Measurements from ENCODE around the gene SCUBE3. TPM values are rescaled to one million over a fixed set of nuclear protein-coding genes. Genes with fewer than 3 reads are reported as not detected.
A peak's percentile ranks its signal among the peaks of the same experiment; 100 is the strongest.

Gene SCUBE3
- total and polyA plus RNA-seq, 9 of the 15 experiments (the other 6 are each of a cell fraction or from before 2014, with no cell fraction given): 0.01 to 0.11 TPM; not detected in 7

GRCh38 chr6:35259948-35260590, 46.3 kb downstream of the SCUBE3 start (continued):
- TF ChIP-seq, protein P1, sequence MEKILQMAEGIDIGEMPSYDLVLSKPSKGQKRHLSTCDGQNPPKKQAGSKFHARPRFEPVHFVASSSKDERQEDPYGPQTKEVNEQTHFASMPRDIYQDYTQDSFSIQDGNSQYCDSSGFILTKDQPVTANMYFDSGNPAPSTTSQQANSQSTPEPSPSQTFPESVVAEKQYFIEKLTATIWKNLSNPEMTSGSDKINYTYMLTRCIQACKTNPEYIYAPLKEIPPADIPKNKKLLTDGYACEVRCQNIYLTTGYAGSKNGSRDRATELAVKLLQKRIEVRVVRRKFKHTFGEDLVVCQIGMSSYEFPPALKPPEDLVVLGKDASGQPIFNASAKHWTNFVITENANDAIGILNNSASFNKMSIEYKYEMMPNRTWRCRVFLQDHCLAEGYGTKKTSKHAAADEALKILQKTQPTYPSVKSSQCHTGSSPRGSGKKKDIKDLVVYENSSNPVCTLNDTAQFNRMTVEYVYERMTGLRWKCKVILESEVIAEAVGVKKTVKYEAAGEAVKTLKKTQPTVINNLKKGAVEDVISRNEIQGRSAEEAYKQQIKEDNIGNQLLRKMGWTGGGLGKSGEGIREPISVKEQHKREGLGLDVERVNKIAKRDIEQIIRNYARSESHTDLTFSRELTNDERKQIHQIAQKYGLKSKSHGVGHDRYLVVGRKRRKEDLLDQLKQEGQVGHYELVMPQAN (IDR thresholded peaks at IDR 0.05; ENCODE audit: borderline replicate concordance): 0 out of 2 replicates have a peak, but pooled peaks have one; percentile 66
- no peak for TF ChIP-seq ZKSCAN1 (IDR thresholded peaks at IDR 0.05; ENCODE audit: low read depth, low read length)
- peak; percentile 34; the same call in 1 of the 2 replicates for TF ChIP-seq ZNF740 (CRISPR knock-in tag; IDR thresholded peaks at IDR 0.05)
- TF ChIP-seq ZNF740 (tag; IDR thresholded peaks at IDR 0.05): no peak; a peak in 1 of 4 replicates
- no peak for TF ChIP-seq DDX20 (tag; IDR thresholded peaks at IDR 0.05; ENCODE audit: low read depth)
- TF ChIP-seq TCF7L2 (IDR thresholded peaks at IDR 0.05; ENCODE audit: low read depth, low read length): no peak
- no peak for TF ChIP-seq ASH1L (IDR thresholded peaks at IDR 0.05; ENCODE audit: borderline replicate concordance, low read depth, partially characterized antibody)
- TF ChIP-seq MEIS2 (IDR thresholded peaks at IDR 0.05; ENCODE audit: partially characterized antibody): peak; percentile 65
- TF ChIP-seq ESRRA (IDR thresholded peaks at IDR 0.05; ENCODE audit: borderline replicate concordance, low read depth): peak; percentile 75
- TF ChIP-seq ZNF717 (CRISPR knock-in tag; IDR thresholded peaks at IDR 0.05): no peak
- TF ChIP-seq ZC3H4 (CRISPR knock-in tag; IDR thresholded peaks at IDR 0.05; ENCODE audit: borderline replicate concordance): no peak
- TF ChIP-seq POLR2B (IDR thresholded peaks at IDR 0.05; ENCODE audit: low read depth, partially characterized antibody): peak; percentile 42
- TF ChIP-seq, protein P2, sequence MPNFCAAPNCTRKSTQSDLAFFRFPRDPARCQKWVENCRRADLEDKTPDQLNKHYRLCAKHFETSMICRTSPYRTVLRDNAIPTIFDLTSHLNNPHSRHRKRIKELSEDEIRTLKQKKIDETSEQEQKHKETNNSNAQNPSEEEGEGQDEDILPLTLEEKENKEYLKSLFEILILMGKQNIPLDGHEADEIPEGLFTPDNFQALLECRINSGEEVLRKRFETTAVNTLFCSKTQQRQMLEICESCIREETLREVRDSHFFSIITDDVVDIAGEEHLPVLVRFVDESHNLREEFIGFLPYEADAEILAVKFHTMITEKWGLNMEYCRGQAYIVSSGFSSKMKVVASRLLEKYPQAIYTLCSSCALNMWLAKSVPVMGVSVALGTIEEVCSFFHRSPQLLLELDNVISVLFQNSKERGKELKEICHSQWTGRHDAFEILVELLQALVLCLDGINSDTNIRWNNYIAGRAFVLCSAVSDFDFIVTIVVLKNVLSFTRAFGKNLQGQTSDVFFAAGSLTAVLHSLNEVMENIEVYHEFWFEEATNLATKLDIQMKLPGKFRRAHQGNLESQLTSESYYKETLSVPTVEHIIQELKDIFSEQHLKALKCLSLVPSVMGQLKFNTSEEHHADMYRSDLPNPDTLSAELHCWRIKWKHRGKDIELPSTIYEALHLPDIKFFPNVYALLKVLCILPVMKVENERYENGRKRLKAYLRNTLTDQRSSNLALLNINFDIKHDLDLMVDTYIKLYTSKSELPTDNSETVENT (CRISPR knock-in tag; IDR thresholded peaks at IDR 0.05): no peak
- no peak for TF ChIP-seq BACH1 (tag; IDR thresholded peaks at IDR 0.05)
- TF ChIP-seq NR3C1 (CRISPR knock-in tag; IDR thresholded peaks at IDR 0.05): no peak
- TF ChIP-seq ZNF217 (CRISPR knock-in tag; IDR thresholded peaks at IDR 0.05): no peak
- TF ChIP-seq MECOM (CRISPR knock-in tag; IDR thresholded peaks at IDR 0.05): no peak
- TF ChIP-seq, protein P3, sequence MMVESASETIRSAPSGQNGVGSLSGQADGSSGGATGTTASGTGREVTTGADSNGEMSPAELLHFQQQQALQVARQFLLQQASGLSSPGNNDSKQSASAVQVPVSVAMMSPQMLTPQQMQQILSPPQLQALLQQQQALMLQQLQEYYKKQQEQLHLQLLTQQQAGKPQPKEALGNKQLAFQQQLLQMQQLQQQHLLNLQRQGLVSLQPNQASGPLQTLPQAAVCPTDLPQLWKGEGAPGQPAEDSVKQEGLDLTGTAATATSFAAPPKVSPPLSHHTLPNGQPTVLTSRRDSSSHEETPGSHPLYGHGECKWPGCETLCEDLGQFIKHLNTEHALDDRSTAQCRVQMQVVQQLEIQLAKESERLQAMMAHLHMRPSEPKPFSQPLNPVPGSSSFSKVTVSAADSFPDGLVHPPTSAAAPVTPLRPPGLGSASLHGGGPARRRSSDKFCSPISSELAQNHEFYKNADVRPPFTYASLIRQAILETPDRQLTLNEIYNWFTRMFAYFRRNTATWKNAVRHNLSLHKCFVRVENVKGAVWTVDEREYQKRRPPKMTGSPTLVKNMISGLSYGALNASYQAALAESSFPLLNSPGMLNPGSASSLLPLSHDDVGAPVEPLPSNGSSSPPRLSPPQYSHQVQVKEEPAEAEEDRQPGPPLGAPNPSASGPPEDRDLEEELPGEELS (CRISPR knock-in tag; IDR thresholded peaks at IDR 0.05; ENCODE audit: borderline replicate concordance): no peak
- TF ChIP-seq PML (IDR thresholded peaks at IDR 0.05; ENCODE audit: low read length): no peak
- no peak for TF ChIP-seq PRPF4 (IDR thresholded peaks at IDR 0.05; ENCODE audit: insufficient read depth, low read depth, low read length, poor library complexity, severe bottlenecking)
- peak; percentile 29 for TF ChIP-seq PCBP1 (IDR thresholded peaks at IDR 0.05; ENCODE audit: low read depth, low read length, poor library complexity, severe bottlenecking)
